Stimulated activated naive CD8-positive, alpha-beta T cell treated with anti-CD3 and anti-CD28 coated beads, Interleukin-15, Interleukin-2, amounts not matched to agents 100 U/mL and 50 U/mL, for 24 hours (primary cell): ENCODE results near the gene PTGES2.
"Not testable (repeated sequence)": the region's sequence is repeated elsewhere in the genome, so short reads cannot be mapped to it uniquely, and the experiment has no call there.

Experiments
- ATAC-seq: fragments of 150-1000 bp; cut with Tn5 transposase; one replicate; pipeline ENCODE4 v1.10.0; 2021
- DNase-seq: peaks from one replicate; pipeline ENCODE4 v3.0.0; 2021

PTGES2 gene

GRCh38 chr9:128118971-128119665 is 8.4 kb downstream of the PTGES2 start:
- DNase-seq (no peak), ATAC-seq (no peak)

- ATAC-seq, result no peak
- no peak for DNase-seq
Measured at GRCh38 chr9:128118472-128118857, 9.1 kb downstream of the PTGES2 start.

- peak; percentile 99 for DNase-seq
- peak; percentile 74 for ATAC-seq
Measured at GRCh38 chr9:128117613-128118471, 9.7 kb downstream of the PTGES2 start.

- DNase-seq (no peak), ATAC-seq (no peak)
Measured at GRCh38 chr9:128116104-128117083, 11.1 kb downstream of the PTGES2 start.

GRCh38 chr9:128115187-128116103 is 12.1 kb downstream of the PTGES2 start:
- peak; percentile 52 for DNase-seq
- peak; percentile 73 for ATAC-seq

GRCh38 chr9:128114326-128115186 is 13.0 kb downstream of the PTGES2 start:
- no peak for DNase-seq
- ATAC-seq, result no peak

GRCh38 chr9:128113526-128114325 is 13.8 kb downstream of the PTGES2 start:
- no peak for ATAC-seq
- no peak for DNase-seq

GRCh38 chr9:128111726-128112125 is 15.8 kb downstream of the PTGES2 start:
- ATAC-seq, DNase-seq: not testable (repeated sequence)

GRCh38 chr9:128109050-128109709 is 18.3 kb downstream of the PTGES2 start:
- ATAC-seq, result no peak

GRCh38 chr9:128108269-128109049 is 19.1 kb downstream of the PTGES2 start:
- ATAC-seq, result no peak

More at GRCh38 chr9:128109050-128109709, 18.3 kb downstream of the PTGES2 start:
- no peak for DNase-seq

GRCh38 chr9:128107468-128108268 is 19.9 kb downstream of the PTGES2 start:
- no peak for DNase-seq
- no peak for ATAC-seq

More at GRCh38 chr9:128108269-128109049, 19.1 kb downstream of the PTGES2 start:
- no peak for DNase-seq

- no peak for ATAC-seq
- no peak for DNase-seq
Measured at GRCh38 chr9:128106940-128107467, 20.5 kb downstream of the PTGES2 start.

GRCh38 chr9:128106181-128106939 is 21.2 kb downstream of the PTGES2 start:
- ATAC-seq, result no peak
- no peak for DNase-seq

GRCh38 chr9:128105538-128106175 is 21.9 kb downstream of the PTGES2 start:
- no peak for ATAC-seq
- DNase-seq, result no peak

- DNase-seq (no peak), ATAC-seq (no peak)
Measured at GRCh38 chr9:128104171-128104618, 23.3 kb downstream of the PTGES2 start.
